ENCODE measurements around the gene MARCHF4.

DNA sequence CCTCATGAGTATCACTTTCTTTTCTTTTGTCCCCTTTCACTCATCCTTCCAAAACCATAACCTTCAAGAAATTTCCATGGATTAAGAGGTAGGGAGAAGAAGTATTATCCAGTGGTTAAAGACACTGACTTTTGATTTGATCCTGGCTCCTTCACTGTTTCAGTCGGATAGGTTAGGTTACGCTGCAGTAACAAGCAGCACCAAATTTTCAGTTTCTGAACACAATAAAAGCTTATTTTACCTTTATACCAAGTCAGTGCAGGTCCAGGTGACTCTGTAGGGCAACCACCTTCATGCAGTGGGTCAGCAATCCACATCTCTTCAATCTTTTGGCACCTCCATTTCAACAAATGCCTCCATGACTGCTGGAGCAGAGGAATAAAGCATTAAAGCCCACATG is 15.0 kb upstream of the MARCHF4 start:
- TF ChIP-seq, protein P1, sequence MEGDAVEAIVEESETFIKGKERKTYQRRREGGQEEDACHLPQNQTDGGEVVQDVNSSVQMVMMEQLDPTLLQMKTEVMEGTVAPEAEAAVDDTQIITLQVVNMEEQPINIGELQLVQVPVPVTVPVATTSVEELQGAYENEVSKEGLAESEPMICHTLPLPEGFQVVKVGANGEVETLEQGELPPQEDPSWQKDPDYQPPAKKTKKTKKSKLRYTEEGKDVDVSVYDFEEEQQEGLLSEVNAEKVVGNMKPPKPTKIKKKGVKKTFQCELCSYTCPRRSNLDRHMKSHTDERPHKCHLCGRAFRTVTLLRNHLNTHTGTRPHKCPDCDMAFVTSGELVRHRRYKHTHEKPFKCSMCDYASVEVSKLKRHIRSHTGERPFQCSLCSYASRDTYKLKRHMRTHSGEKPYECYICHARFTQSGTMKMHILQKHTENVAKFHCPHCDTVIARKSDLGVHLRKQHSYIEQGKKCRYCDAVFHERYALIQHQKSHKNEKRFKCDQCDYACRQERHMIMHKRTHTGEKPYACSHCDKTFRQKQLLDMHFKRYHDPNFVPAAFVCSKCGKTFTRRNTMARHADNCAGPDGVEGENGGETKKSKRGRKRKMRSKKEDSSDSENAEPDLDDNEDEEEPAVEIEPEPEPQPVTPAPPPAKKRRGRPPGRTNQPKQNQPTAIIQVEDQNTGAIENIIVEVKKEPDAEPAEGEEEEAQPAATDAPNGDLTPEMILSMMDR (IDR thresholded peaks at IDR 0.05; ENCODE audit: low read length): no peak
- no peak for TF ChIP-seq EZH2 (IDR thresholded peaks at IDR 0.05; ENCODE audit: borderline replicate concordance, low read length)
